H1 (cell line): ENCODE data around the gene HS6ST3. TPM values are rescaled to one million over a fixed set of nuclear protein-coding genes. Genes with fewer than 3 reads are reported as not detected.

Source experiments
- CTCF ChIA-PET: fragments of 300-600 bp; sonication (Branson Sonifier 250); formaldehyde crosslinking; loops from one replicate; lab custom pipeline; 2021; ENCODE audit not compliant: partially characterized antibody; lab: Charles Lee
- POLR2A ChIA-PET: fragments of 300-600 bp; sonication (Branson Sonifier 250); formaldehyde crosslinking; loops from one replicate; lab custom pipeline; 2021; ENCODE audit warnings: inconsistent platforms; ENCODE audit not compliant: partially characterized antibody; lab: Charles Lee
- DNase-seq, 2 experiments: peaks; one replicate each; pipeline versions ENCODE4 v3.0.0 to v3.0.0-alpha.2; 2010 to 2022; ENCODE audit warnings: low spot score in 2 of 2, low read depth in 1 of 2, mixed read lengths in 1 of 2
- FAIRE-seq: peaks from 2 replicates; lab custom pipeline; 2011; peaks lifted over from hg19 to GRCh38; lab: Jason Lieb, UNC
- H2AFZ ChIP-seq: 2 replicates; pipeline ENCODE4 v1.8.1; 2012; ENCODE audit warnings: low read length, inconsistent platforms
- H2AK5ac ChIP-seq: 2 replicates; pipeline ENCODE4 v1.6.1; 2013; ENCODE audit warnings: low read depth, low read length
- H2BK120ac ChIP-seq: replicated peaks from 2 replicates; pipeline ENCODE3; 2013; ENCODE audit warnings: low read depth, low read length, inconsistent platforms
- H2BK12ac ChIP-seq: 2 replicates; pipeline ENCODE4 v1.6.1; 2013; ENCODE audit warnings: low read depth, low read length
- H2BK15ac ChIP-seq: 2 replicates; pipeline ENCODE4 v1.6.1; 2013; ENCODE audit warnings: low read length
- H2BK20ac ChIP-seq: 2 replicates; pipeline ENCODE4 v1.6.1; 2013; ENCODE audit warnings: low read length
- H2BK5ac ChIP-seq: 2 replicates; pipeline ENCODE4 v1.6.1; 2013; ENCODE audit warnings: low read depth, low read length
- H3K14ac ChIP-seq: 2 replicates; pipeline ENCODE4 v1.6.1; 2013; ENCODE audit warnings: inconsistent platforms; ENCODE audit not compliant: insufficient read length
- H3K18ac ChIP-seq: 2 replicates; pipeline ENCODE4 v1.6.1; 2013; ENCODE audit warnings: low read length; ENCODE audit errors: extremely low read depth
- H3K23ac ChIP-seq: 2 replicates; pipeline ENCODE4 v1.6.1; 2013; ENCODE audit warnings: inconsistent platforms; ENCODE audit not compliant: insufficient read length
- H3K23me2 ChIP-seq: 2 replicates; pipeline ENCODE4 v1.6.1; 2013; ENCODE audit warnings: low read depth, low read length
- H3K27ac ChIP-seq: 2 replicates; pipeline ENCODE4 v1.6.1; 2011; ENCODE audit warnings: low read depth, low read length, inconsistent platforms
- H3K27me3 ChIP-seq, 4 experiments: replicated peaks in 1 of 4; 1 replicate in 1 of 4; 2 replicates in 3 of 4; pipeline versions ENCODE4 v1.6.1 to v1.8.1; 2011 to 2013; ENCODE audit warnings: low read length in 3 of 4, mild to moderate bottlenecking in 3 of 4, inconsistent platforms in 2 of 4, mixed read lengths in 2 of 4, moderate library complexity in 1 of 4; ENCODE audit not compliant: control insufficient read depth in 3 of 4, insufficient read depth in 3 of 4; ENCODE audit errors: extremely low read depth in 1 of 4
- H3K36me3 ChIP-seq, 4 experiments: 2 replicates each; pipeline versions ENCODE4 v1.6.1 to v1.8.1; 2011 to 2013; ENCODE audit warnings: mild to moderate bottlenecking in 4 of 4, low read length in 3 of 4, moderate library complexity in 2 of 4, control low read depth in 1 of 4, inconsistent platforms in 1 of 4; ENCODE audit not compliant: insufficient read depth in 4 of 4, control insufficient read depth in 2 of 4
- H3K4ac ChIP-seq: replicated peaks from 2 replicates; pipeline ENCODE3; 2013; ENCODE audit warnings: low read length, low read depth, mixed read lengths, inconsistent platforms; ENCODE audit not compliant: insufficient read length
- H3K4me1 ChIP-seq, 4 experiments: replicated peaks in 1 of 4; 1 replicate in 1 of 4; 2 replicates in 3 of 4; pipeline versions ENCODE4 v1.6.1 to v1.8.1; 2011 to 2013; ENCODE audit warnings: low read length in 3 of 4, inconsistent platforms in 2 of 4, mixed read lengths in 1 of 4; ENCODE audit not compliant: insufficient read depth in 4 of 4, control insufficient read depth in 3 of 4
- H3K4me2 ChIP-seq, 2 experiments: 2 replicates each; pipeline versions ENCODE4 v1.6.1 to v1.8.1; 2011 to 2013; ENCODE audit warnings: low read depth in 2 of 2, low read length in 2 of 2, control low read depth in 1 of 2, inconsistent platforms in 1 of 2, mild to moderate bottlenecking in 1 of 2; ENCODE audit not compliant: insufficient read depth in 1 of 2
- H3K4me3 ChIP-seq, 4 experiments: fragments of 200-600, 300-600 bp in 1 of 4; sonication (generic), shearing (Covaris generic), sonication (Bioruptor Twin) in 1 of 4; 2 replicates each; pipeline versions ENCODE4 v1.5.1 to v1.8.1; 2011 to 2016; ENCODE audit warnings: low read length in 4 of 4, low read depth in 3 of 4, control low read depth in 2 of 4, inconsistent platforms in 2 of 4, mild to moderate bottlenecking in 2 of 4, mixed read lengths in 1 of 4, moderate library complexity in 1 of 4; ENCODE audit not compliant: insufficient read depth in 2 of 4; ENCODE audit errors: extremely low read depth in 1 of 4
- H3K56ac ChIP-seq: replicated peaks from 2 replicates; pipeline ENCODE3; 2013; ENCODE audit warnings: low read depth, mild to moderate bottlenecking, mixed read lengths, low read length, inconsistent platforms; ENCODE audit not compliant: insufficient read length
- H3K79me1 ChIP-seq: 2 replicates; pipeline ENCODE4 v1.6.1; 2013; ENCODE audit warnings: low read depth, low read length, control low read depth
- H3K79me2 ChIP-seq, 2 experiments: 2 replicates each; pipeline versions ENCODE4 v1.6.1 to v1.8.1; 2012 to 2013; ENCODE audit warnings: low read length in 2 of 2, mild to moderate bottlenecking in 2 of 2, inconsistent platforms in 1 of 2; ENCODE audit not compliant: insufficient read depth in 2 of 2, control insufficient read depth in 1 of 2
- H3K9ac ChIP-seq, 4 experiments: replicated peaks in 1 of 4; 1 replicate in 1 of 4; 2 replicates in 3 of 4; pipeline versions ENCODE4 v1.6.1 to v1.8.1; 2011 to 2013; ENCODE audit warnings: low read depth in 3 of 4, low read length in 3 of 4, control low read depth in 2 of 4, mild to moderate bottlenecking in 2 of 4, moderate library complexity in 2 of 4, inconsistent platforms in 1 of 4; ENCODE audit errors: extremely low read depth in 1 of 4
- H3K9me3 ChIP-seq, 2 experiments: 2 replicates each; pipeline versions ENCODE4 v1.6.1 to v1.8.1; 2012 to 2013; ENCODE audit warnings: mild to moderate bottlenecking in 2 of 2, moderate library complexity in 2 of 2, control low read depth in 1 of 2, inconsistent platforms in 1 of 2, low read depth in 1 of 2, low read length in 1 of 2, mixed read lengths in 1 of 2; ENCODE audit not compliant: insufficient read depth in 2 of 2
- H4K20me1 ChIP-seq, 2 experiments: replicated peaks in 1 of 2; 2 replicates each; pipeline versions ENCODE3 to v1.8.1; 2011 to 2013; ENCODE audit warnings: inconsistent platforms in 2 of 2, low read length in 2 of 2, mild to moderate bottlenecking in 1 of 2; ENCODE audit not compliant: insufficient read depth in 2 of 2, control insufficient read depth in 1 of 2
- H4K5ac ChIP-seq: 2 replicates; pipeline ENCODE4 v1.6.1; 2013; ENCODE audit warnings: low read length, low read depth, mixed read lengths, inconsistent platforms; ENCODE audit not compliant: insufficient read length
- H4K8ac ChIP-seq: 2 replicates; pipeline ENCODE4 v1.8.0; 2013; ENCODE audit warnings: mild to moderate bottlenecking, moderate library complexity, low read length, inconsistent platforms; ENCODE audit not compliant: insufficient read depth; ENCODE audit errors: extremely low read depth
- H4K91ac ChIP-seq: replicated peaks from 2 replicates; pipeline ENCODE3; 2013; ENCODE audit warnings: low read length, mixed read lengths, inconsistent platforms; ENCODE audit not compliant: insufficient read length
- BCL11A ChIP-seq, 2 experiments: IDR thresholded peaks; one replicate each; pipeline ENCODE4 v1.6.1; 2011; ENCODE audit warnings: low read depth in 2 of 2, low read length in 2 of 2, mild to moderate bottlenecking in 2 of 2
- KDM5A ChIP-seq: fragments of 200-600 bp; IDR thresholded peaks from 2 replicates; pipeline ENCODE4 v1.7.1; 2012; ENCODE audit warnings: mild to moderate bottlenecking, low read length, inconsistent platforms, mixed read lengths
- RAD21 ChIP-seq, 2 experiments: IDR thresholded peaks in 1 of 2; conservative IDR thresholded peaks in 1 of 2; 2 replicates each; pipeline ENCODE4 v1.6.1; 2011; ENCODE audit warnings: low read depth in 2 of 2, low read length in 2 of 2, improper control_type of control experiment in 1 of 2, inconsistent platforms in 1 of 2, mild to moderate bottlenecking in 1 of 2, moderate library complexity in 1 of 2
- SAP30 ChIP-seq: fragments of 300-600 bp; sonication (generic); IDR thresholded peaks from 2 replicates; pipeline ENCODE4 v1.7.1; 2012; ENCODE audit warnings: low read length, moderate library complexity, mild to moderate bottlenecking, inconsistent platforms; ENCODE audit not compliant: insufficient read depth, insufficient replicate concordance
- SIX5 ChIP-seq: IDR thresholded peaks from 2 replicates; pipeline ENCODE4 v1.6.1; 2011; ENCODE audit warnings: mild to moderate bottlenecking, low read depth, low read length
- SP1 ChIP-seq: IDR thresholded peaks from 2 replicates; pipeline ENCODE4 v1.6.1; 2011; ENCODE audit warnings: low read depth, low read length
- TCF12 ChIP-seq: IDR thresholded peaks from 2 replicates; pipeline ENCODE4 v1.6.1; 2011; ENCODE audit warnings: low read depth, mild to moderate bottlenecking, low read length
- TEAD4 ChIP-seq: IDR thresholded peaks from 2 replicates; pipeline ENCODE4 v1.6.1; 2012; ENCODE audit warnings: low read depth, low read length, inconsistent platforms, mixed read lengths
- WGBS, 2 experiments: shearing (Covaris generic) in 1 of 2; methylation state at CpG; one replicate each; pipeline versions ENCODE4 v1.1.6 to v1.1.7; 2013 to 2015; ENCODE audit warnings: low lambda C conversion rate in 2 of 2, mixed read lengths in 2 of 2, inconsistent platforms in 1 of 2, low coverage in 1 of 2, missing lambda C conversion rate in 1 of 2; ENCODE audit not compliant: insufficient replicate concordance in 2 of 2, insufficient coverage in 1 of 2, insufficient read length in 1 of 2; ENCODE audit errors: extremely low coverage in 1 of 2, missing lambda C conversion rate in 1 of 2; 5-methylcytosine and 5-hydroxymethylcytosine counted together
- polyA plus RNA-seq, 7 experiments: library from polyadenylated mRNA; depleted of rRNA in 3 of 7; stranded (reverse) in 5 of 7; unstranded in 2 of 7; fragments of >200 nt in 5 of 7; fragments of 200-250 nt in 2 of 7; gene quantifications; 1 replicate in 5 of 7; 2 replicates in 1 of 7; 4 replicates in 1 of 7; pipeline versions ENCODE4 v1.2.1 to v1.2.3, GENCODE V29; 2011 to 2013; ENCODE audit warnings: missing spikeins in 2 of 7, mixed read lengths in 2 of 7
- total RNA-seq: library from RNA; stranded (reverse); fragmentation: NEBNext Ultra II Directional; extraction: Animal tissue kit (Norgen Biotek cat#: 25700); gene quantifications from 2 replicates; pipeline ENCODE4 v1.2.1, GENCODE V29; 2021

The HS6ST3 gene
- total and polyA plus RNA-seq, 2 of the 8 experiments (the other 6 are each of a cell fraction or from before 2014, with no cell fraction given) = 0.45 to 1.2 TPM

DNA sequence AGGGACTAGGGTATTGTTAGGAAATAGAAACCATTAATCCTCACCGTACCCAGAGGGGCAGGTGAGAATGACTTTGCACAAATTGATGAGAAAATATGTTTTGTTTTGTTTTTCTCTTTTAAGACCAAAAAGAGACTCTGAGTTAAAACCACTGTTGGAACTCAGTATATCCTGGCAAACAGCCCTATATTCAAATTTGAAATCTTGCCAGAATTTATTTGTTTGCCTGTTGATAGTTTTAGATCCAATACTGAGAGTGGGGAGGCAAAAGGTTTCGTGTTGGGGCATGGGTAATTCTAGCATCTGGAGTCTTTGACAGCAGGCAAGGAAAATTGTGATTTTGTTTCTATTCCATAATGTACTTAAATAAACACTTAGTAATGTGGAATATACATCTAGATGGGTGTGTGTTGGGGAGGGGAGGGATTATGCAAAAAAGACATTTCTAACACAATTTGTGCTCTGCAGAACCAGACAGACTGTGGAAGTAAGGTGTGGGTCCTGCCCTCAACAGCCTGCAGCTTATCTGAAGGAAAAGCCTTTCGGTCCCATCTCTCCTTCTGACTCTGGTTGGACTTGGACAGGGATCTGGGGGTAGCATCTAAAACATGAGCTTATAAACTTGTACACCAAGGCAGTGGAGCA, 713.7 kb downstream of the HS6ST3 start:
- Histone ChIP-seq H3K27me3 (no peaks in the 10 kb centered on the region), H3K4me3 (no peak overlapping the region), H4K20me1 (no peaks in the 10 kb centered on the region), H2AFZ (no peak overlapping the region), H2BK120ac (no peak overlapping the region), H3K4me1 (no peaks in the 10 kb centered on the region), H3K27ac (no peak overlapping the region), H2BK20ac (no peak overlapping the region), H3K79me2 (no peaks in the 10 kb centered on the region), H3K23me2 (no peaks in the 10 kb centered on the region; the same call in 1 of the 2 replicates), H4K5ac (no peak overlapping the region), H3K9me3 (no peaks in the 10 kb centered on the region), H4K91ac (no peak overlapping the region), H3K14ac (no peak overlapping the region), H3K9ac (no peak overlapping the region), H3K18ac (no peak overlapping the region), H3K4ac (no peak overlapping the region), H4K8ac (no peak overlapping the region), H3K36me3 (no peaks in the 10 kb centered on the region), H3K4me2 (no peak overlapping the region), H3K23ac (no peak overlapping the region), H2BK15ac (no peak overlapping the region), H3K79me1 (no peaks in the 10 kb centered on the region), H3K56ac (no peak overlapping the region), H2AK5ac (no peak overlapping the region), H2BK12ac (no peak overlapping the region), H2BK5ac (no peak overlapping the region)
- ChIA-PET POLR2A (interaction anchor here (0.7 kb wide), 1 partner anchor 684 kb away, joined by 3 read pairs; no protein-coding TSS in a partner anchor), CTCF (interaction anchor here (0.5 to 1.5 kb wide), 3 partner anchors 138 to 533 kb away, joined by 3 read pairs; no protein-coding TSS in a partner anchor)
- 90% methylated on average over 3 of the region's 3 CpGs; no CpG with 5 or more reads in 1 of the 2 experiments for WGBS, 2 experiments
- FAIRE-seq = no peak
- no peak for DNase-seq
- TF ChIP-seq SAP30 = no peak
- TF ChIP-seq TEAD4 = no peak
- no peak for TF ChIP-seq SP1
- no peak for TF ChIP-seq TCF12
- no peak for TF ChIP-seq KDM5A
- no peak for TF ChIP-seq SIX5
- TF ChIP-seq BCL11A (IDR thresholded peaks at IDR 0.05; ENCODE audit: low read depth in 2 of 2, low read length in 2 of 2) = no peak
- no peak for TF ChIP-seq RAD21 (IDR thresholded peaks at IDR 0.05 in 1 of 2, conservative IDR thresholded peaks at IDR 0.05 in 1 of 2; ENCODE audit: low read depth in 2 of 2, low read length in 2 of 2)
